GM18499 (cell line): ENCODE results near the gene CD6.
"Not testable (repeated sequence)": the region's sequence is repeated elsewhere in the genome, so short reads cannot be mapped to it uniquely, and the experiment has no call there.

Experiments used
- ATAC-seq: cut with Tn5 transposase; IDR thresholded peaks from one replicate; pipeline ENCODE4 v1.9.1; 2021; ENCODE audit warnings: moderate number of reproducible peaks; ENCODE audit not compliant: insufficient read depth, unreplicated experiment

The CD6 gene

GRCh38 chr11:61049063-61049377 is 77.5 kb downstream of the CD6 start:
- ATAC-seq = no peak

- ATAC-seq = no peak
These were observed 78.4 kb downstream of the CD6 start for GRCh38 chr11:61049859-61050258.

- no peak for ATAC-seq
These were observed 80.9 kb downstream of the CD6 start for GRCh38 chr11:61052182-61052972.

- no peak for ATAC-seq
These were observed 81.7 kb downstream of the CD6 start for GRCh38 chr11:61053191-61053590.

GRCh38 chr11:61054513-61054912 is 83.0 kb downstream of the CD6 start:
- ATAC-seq = no peak

GRCh38 chr11:61054927-61055562 is 83.6 kb downstream of the CD6 start:
- ATAC-seq = no peak

GRCh38 chr11:61055776-61056175 is 84.3 kb downstream of the CD6 start:
- no peak for ATAC-seq

- ATAC-seq = no peak
These were observed 85.1 kb downstream of the CD6 start for GRCh38 chr11:61056571-61056970.

- ATAC-seq = no peak
These were observed 85.5 kb downstream of the CD6 start for GRCh38 chr11:61056981-61057380.

GRCh38 chr11:61057615-61058014 is 86.1 kb downstream of the CD6 start:
- no peak for ATAC-seq

GRCh38 chr11:61058583-61059259 is 87.2 kb downstream of the CD6 start:
- no peak for ATAC-seq

- ATAC-seq = no peak
These were observed 87.8 kb downstream of the CD6 start for GRCh38 chr11:61059260-61059752.

GRCh38 chr11:61061081-61061826 is 89.8 kb downstream of the CD6 start:
- ATAC-seq = peak; percentile 62

GRCh38 chr11:61062181-61062930 is 90.9 kb downstream of the CD6 start:
- no peak for ATAC-seq

- ATAC-seq = not testable (repeated sequence)
These were observed 93.8 kb downstream of the CD6 start for GRCh38 chr11:61065236-61065635.

- no peak for ATAC-seq
These were observed 94.6 kb downstream of the CD6 start for GRCh38 chr11:61065955-61066638.

- ATAC-seq = no peak
These were observed 95.2 kb downstream of the CD6 start for GRCh38 chr11:61066645-61067044.

- no peak for ATAC-seq
These were observed 96.4 kb downstream of the CD6 start for GRCh38 chr11:61067782-61068446.

GRCh38 chr11:61068581-61068980 is 97.1 kb downstream of the CD6 start:
- no peak for ATAC-seq
